Measurements from ENCODE around the gene LGALS16.
"Not testable (repeated sequence)": the region's sequence is repeated elsewhere in the genome, so short reads cannot be mapped to it uniquely, and the experiment has no call there.

Gene LGALS16

DNA sequence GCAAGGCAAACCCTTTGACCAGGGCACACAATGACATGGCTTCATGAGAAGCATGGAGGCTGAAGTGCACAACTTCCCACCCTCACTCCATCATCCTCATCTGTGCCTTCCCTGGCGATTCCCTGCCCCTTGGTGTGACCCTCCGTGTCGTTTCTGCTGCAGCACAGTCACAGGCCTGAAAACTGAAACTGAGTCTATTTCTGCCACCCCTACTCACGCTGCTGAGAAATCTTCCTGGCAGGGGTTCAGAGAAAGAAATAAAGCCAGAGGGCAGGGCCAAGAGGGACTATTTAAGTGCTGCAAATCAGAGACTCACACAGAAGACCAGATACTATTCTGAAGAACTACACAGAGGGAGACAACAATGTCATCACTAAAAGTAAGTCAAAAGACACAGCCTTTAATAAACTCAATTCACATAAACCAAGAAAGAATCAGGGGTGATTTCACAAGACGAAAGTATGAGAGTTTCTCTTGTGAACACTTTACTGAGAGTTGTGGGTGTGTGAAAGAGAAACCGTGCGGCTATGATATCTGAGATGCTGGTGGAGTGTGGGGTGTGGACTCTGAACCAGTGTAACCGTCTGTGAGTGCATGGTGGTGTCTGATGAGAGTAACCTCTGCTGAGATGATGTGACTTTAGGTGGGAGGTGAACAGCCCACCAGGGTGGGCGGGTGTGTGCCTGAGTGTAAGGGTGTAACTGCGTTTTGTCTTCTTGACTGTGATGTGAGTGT, 23.5 kb downstream of the LGALS16 start:
- DNase-seq, result no peak

DNA sequence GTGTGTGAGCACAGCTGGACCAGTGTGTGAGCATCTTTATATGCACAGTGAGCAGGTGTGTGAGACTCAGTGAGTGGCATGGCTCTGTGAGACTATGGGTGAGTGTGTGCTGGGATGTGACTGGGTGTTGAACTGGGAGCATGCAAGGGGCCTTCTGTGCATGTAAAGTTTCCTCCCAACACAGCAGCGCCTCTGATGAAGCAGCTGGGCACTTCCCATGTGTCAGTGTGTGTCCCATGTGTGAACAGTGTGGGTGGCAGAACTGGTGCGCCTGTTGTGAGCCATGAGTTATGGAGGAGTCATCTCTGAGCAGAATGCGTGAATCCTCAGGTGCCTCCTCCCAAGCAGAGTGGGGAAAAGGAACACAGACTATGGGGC, 24.1 kb downstream of the LGALS16 start:
- no peak for DNase-seq

DNA sequence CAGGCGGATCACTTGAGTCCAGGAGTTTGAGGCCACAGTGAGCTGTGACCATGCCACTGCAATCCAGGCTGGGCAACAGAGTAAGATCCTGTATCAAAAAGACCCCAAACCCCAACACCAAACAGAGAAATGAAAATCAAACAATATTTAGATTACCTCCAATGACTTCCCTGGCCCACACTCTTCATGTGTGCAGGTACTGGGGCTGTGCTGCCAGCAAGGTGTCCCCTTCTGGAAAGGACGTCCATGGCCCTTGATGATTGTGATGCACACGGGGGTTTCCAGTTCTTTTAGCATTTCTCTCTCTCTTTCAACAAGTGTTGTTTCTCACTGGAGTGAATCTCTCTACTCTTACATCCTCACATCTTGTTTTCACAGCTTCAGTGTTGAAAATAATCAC, 24.9 kb downstream of the LGALS16 start:
- DNase-seq, result no peak

DNA sequence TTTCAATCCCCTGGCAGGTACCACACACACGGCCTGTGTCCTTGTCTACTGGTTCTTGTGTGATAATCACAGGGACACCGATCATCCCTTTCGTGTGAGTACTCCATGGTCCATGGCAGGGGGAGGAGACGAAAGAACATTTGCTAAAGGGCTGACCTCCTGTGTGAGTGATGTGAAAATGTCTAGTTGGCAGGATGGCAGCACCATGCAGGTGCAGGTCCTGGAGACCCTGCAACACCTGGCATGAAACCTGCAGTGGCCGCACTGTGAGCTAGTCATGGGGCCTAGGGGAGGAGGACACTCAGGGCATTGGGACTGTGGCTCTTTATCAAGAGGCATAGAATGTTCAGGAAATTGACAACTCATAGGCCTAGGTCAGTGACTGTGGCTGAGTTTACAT, 25.7 kb downstream of the LGALS16 start:
- DNase-seq, result no peak

DNA sequence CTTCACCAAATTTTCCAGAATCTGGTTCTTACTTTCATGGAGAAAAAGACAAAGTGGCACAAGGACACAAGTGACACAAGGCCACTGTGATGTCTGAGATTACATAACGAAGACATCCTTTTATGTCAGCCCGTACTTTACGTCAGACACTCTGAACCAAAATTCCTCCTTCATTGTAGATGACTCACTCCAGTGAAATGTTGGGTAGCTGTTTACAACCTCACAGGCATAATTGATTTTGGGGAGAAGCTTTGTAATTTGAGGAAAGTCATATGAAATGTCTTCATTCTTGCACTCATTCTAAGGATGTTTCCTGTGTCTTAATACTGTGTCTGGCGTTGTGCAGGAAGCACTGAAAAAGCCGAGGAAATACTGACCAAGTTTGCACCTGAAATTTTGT, 28.6 kb downstream of the LGALS16 start:
- DNase-seq, result no peak

DNA sequence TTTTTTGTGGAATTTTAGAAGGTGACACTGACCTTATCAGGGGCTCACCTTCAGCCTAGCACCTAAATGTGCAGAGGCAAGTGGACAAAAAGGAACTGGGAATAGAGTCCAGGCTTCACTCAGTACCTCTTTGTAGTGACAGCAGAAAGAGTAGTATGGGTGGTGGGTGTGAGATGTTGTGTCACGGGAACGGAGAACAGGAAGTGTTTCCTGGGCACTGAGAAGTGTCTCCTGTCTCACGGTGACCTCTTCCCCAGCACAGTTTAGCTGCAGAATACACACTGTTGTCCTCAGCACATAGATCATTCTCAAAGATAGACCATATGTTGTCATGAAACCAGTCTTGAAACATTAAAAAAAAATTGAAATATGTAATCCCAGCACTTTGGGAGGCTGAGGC, 31.0 kb downstream of the LGALS16 start:
- DNase-seq, result no peak

DNA sequence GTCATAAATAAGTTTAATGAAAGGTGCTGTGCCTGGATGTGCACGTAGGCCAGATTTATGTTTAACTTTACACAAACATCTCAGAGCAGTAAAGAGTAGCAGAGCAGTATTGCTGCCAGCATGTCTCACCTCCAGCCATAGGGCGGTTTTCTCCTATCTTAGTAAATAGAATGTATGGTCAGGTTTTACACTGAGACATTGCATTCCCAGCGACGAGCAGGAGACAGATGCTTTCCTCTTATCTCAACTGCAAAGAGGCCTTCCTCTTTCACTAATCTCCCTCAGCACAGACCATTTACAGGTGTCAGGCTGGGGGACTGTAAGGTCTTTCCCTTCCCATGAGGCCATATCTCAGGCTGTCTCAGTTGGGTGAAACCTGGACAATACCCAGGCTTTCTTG, 32.9 kb downstream of the LGALS16 start:
- not testable (repeated sequence) for DNase-seq

DNA sequence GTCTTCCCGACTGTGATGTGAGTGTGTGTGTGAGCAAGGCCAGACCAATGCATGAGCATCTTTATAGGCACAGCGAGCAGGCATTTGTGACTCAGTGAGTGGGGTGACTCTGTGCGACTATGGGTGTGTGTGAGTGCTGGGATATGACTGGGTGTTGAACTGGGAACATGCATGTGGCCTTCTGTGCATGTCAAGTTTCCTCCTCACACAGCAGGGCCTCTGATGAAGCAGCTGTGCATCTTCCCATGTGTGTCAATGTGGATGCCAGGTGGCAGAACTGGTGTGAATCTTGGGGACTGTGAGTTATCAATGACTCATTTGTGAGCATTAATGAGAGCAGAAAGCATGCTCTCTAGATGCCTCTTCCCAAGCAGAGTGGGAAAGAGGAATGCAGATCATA, 36.5 kb downstream of the LGALS16 start:
- DNase-seq, result no peak

DNA sequence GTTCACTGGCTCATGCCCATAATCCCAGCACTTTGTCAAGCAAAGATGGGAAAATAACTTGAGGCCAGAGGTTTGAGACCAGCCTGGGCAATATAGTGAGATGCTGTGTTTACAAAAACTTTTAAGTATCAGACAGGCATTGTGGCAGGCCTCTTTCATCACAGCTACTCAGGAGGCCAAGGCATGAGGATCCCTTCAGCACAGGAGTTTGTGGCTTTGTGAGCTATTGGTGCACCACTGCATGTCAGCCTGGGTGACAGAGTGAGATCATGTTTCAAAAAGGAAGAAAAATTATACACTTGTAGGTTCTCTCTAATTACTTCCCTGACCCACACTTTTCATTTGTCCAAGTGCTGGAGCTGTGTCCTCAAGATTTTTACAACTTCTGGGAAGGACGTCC, 37.1 kb downstream of the LGALS16 start:
- no peak for DNase-seq

DNA sequence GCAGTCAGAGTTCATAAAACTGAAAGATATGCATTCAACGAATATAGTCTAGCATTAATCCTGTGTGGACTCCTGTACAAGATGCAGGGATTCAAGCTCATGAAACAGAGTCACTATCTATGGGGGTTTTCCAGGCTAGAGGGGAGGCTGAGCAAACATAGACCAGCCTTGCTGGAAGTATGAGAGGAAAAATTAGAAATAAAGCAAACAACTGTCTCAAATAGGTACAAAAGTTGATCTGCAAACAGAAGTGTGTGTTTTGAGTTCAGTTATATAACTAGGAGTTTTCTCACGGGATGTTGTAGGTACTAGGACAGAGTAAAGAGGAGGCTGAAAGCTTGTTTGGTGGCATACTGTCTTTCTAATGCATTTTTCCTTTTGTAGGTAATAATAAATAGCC, 40.0 kb downstream of the LGALS16 start:
- DNase-seq, result no peak

DNA sequence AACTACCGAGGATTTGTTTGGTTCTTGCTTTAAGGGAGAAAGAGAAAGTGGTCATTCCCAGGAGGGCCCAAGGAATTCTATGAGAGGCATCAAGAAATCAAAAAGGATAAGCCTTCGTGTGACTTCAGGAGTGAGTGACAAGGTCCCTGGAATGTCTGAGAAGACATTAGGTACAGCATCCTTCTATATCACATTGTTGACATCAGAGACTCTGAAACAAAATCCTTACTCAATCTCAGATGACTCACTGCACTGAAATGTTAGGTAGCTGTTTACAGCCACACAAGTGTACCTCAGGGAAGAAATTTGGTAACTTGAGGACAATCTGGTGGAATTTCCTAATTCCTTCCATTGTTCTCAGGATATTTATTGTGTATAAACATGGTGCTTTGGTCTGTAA, 40.7 kb downstream of the LGALS16 start:
- no peak for DNase-seq

DNA sequence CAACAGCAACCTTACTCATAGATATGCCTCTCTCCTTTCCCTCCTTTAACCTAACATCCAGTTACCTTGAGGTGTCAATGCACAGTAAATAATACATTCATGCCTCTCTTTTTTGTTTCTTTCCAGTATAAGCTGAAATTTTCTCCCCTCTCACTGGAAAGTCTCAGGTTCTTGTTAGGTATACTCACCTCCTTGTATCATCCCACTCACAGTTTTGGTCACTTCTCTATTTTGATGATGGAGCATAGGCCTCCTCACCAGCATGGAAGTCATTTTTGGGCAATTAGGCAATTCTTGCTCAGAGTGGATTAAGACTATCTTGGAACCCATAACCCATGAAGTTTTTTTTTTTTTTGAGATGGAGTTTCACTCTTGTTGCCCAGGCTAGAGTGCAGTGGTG, 42.8 kb downstream of the LGALS16 start:
- DNase-seq, result no peak

DNA sequence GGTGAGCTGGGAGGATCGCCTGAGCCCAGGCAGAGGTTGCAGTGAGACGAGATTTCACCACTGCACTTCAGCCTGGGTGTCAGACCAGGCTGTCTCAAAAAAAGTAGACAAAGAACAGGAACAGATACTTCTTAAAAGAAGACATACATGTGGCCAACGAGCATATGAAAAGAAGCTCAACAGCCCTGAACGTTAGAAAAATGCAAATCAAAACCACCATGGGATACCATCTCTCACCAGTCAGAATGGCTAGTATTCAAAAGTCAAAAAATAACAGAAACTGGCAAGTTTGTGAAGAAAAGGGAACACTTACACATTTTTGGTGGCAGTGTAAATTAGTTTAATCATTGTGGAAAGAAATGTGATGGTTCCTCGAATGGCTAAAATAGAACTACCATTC, 45.6 kb downstream of the LGALS16 start:
- no peak for DNase-seq

DNA sequence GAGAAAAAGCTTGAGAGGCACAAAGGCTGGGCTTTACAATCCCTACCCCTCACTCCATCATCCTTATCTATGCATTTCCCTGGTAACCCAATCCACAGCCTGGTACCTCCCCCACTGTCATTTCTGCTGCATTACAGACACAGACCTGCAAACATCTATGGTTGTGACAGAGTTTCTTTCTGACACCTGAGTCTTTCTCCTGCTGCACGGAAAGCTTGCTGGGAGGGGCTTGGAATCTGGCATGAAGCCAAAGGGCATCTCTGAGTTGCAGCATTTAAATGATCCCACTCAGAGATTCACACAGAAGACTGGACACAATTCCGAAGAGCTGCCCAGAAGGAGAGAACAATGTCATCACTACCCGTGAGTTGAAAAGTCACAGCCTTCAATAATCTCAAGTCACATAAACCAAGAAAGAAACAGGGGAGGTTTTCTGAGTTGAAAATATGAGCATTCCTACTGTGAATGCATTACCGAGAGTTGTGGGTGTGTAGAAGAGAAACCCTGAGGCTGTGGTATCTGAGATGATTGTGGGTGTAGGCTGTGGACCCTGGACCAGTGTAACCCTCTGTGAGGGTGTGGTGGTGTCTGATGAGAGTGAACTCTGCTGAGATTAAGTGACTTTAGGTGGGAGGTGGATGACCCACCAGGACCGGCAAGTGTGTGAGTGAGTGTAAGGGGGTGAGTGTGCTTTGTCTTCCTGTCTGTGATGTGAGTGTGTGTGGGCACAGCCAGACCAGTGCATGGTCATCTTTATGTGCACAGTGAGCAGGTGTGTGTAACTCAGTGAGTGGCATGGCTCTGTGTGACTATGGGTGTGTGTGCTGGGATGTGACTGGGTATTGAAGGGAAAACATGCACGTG, 48.7 kb downstream of the LGALS16 start, which contains the start of gene LGALS14:
Gene LGALS14, plus strand, starts transcription at position 301 of the 864 bp plus-strand sequence. Its CDS starts 48 bp downstream, at position 349.
- DNase-seq, result no peak

DNA sequence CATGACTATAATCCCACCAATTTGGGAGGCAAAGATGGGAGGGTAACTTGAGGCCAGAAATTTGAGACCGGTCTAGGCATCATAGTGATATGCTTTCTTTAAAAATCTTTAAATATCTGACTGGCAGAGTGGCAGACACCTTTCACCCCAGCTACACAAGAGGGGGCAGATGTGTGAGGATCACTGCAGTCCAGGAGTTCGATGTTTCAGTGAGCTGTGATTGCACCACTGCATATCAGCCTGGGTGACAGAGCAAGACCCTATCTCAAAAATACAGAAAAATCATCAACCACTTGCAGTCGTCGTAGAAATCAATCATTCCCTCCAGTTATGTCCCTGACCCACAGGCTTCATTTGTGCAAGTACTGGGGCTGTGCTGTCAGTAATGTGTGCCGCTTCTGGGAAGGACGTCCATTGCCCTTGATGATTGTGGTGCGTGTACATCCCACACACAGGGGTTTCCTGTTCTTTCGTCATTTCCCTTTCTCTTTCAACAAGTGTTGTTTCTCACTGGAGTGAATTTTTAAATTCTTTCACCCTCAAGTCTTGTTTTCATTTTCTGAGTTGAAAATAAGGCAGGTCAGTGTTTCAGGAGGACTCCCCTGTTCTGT, 50.0 kb downstream of the LGALS16 start:
- no peak for DNase-seq

DNA sequence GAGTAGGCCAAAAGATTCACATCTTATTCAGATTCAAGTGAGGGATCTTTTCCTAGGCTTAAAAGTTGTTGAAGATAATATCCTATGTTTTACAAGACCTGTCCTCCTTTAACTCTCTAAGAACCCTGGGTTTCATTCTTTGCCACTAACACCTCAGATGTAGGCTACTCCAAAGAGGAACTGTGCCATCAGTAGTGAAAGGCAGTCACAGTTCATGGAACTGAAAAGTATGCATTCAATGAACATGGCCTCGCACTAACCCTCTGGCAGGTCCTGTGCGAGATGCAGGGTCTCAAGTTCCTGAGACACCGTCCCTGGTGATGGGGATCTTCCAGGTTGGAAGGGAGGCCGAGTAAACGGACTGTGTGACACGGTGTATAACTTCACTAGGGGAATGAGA, 52.9 kb downstream of the LGALS16 start:
- no peak for DNase-seq

DNA sequence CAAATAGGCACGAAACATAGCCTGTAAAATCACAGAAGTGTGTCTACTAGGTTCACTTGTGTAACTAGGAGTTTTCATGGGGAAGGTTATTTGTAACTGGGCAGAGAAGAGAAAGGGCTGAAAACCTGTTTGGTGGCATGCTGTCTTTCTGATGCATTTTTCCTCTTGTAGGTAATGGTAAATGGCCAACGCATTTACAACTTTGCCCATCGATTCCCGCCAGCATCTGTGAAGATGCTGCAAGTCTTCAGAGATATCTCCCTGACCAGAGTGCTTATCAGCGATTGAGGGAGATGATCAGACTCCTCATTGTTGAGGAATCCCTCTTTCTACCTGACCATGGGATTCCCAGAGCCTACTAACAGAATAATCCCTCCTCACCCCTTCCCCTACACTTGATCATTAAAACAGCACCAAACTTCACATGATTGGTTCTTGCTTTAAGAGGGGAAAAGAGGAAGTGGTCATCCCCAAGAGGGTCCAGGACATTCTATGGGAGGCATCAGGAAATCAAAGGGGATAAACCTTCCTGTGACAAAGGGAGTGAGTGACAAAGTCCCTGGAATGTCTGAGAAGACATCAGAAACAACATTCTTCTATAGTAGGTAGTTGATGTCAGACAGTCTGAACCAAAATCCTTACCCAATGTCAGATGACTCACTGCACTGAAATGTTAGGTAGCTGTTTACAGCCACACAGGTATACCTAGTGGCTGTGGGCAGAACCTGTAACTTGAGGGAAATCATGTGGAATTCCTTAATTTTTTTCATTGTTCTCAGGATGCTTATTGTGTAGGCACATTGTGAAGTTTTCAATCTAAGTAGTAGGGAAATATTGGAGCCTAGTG, 53.5 kb downstream of the LGALS16 start:
- no peak for DNase-seq

All from NCI-H446 treated with DMSO at 0.1 percent for 48 hours (cell line).